ENCODE results near the gene GEMIN5. TPM values are rescaled to one million over a fixed set of nuclear protein-coding genes. Genes with fewer than 3 reads are reported as not detected.

The GEMIN5 gene
- total and polyA plus RNA-seq, 2 of the 13 experiments (the other 11 are each of a cell fraction or from before 2014, with no cell fraction given), result 6.6 to 28.6 TPM

- TF ChIP-seq KLF11 (CRISPR knock-in tag; IDR thresholded peaks at IDR 0.05) (no peak), NKX3-1 (CRISPR knock-in tag; IDR thresholded peaks at IDR 0.05) (no peak; the same call in 1 of the 2 replicates), ZBTB26 (CRISPR knock-in tag; IDR thresholded peaks at IDR 0.05; ENCODE audit: borderline replicate concordance) (0 out of 2 replicates have a peak, but pooled peaks have one; percentile 61), AGO1 (IDR thresholded peaks at IDR 0.05; ENCODE audit: low read depth, low read length, poor library complexity, severe bottlenecking) (no peak), ZNF564 (CRISPR knock-in tag; IDR thresholded peaks at IDR 0.05) (0 out of 2 replicates have a peak, but pooled peaks have one; percentile 60), MYNN (CRISPR knock-in tag; IDR thresholded peaks at IDR 0.05; ENCODE audit: low read depth) (0 out of 2 replicates have a peak, but pooled peaks have one; percentile 40), ZNF766 (CRISPR knock-in tag; IDR thresholded peaks at IDR 0.05; ENCODE audit: borderline replicate concordance) (no peak), SOX13 (IDR thresholded peaks at IDR 0.05) (no peak), SOX13 (CRISPR knock-in tag; conservative IDR thresholded peaks at IDR 0.05 in 1 of 2, IDR thresholded peaks at IDR 0.05 in 1 of 2) (peak in 1 of 2 experiments; percentile 2; a peak in 1 of 4 replicates), GPBP1L1 (CRISPR knock-in tag; IDR thresholded peaks at IDR 0.05) (no peak), BORCS8-MEF2B (CRISPR knock-in tag; IDR thresholded peaks at IDR 0.05) (peak; percentile 65), KAT7 (CRISPR knock-in tag; IDR thresholded peaks at IDR 0.05; ENCODE audit: borderline replicate concordance) (peak; percentile 84; the same call in 1 of the 2 replicates), IRF9 (CRISPR knock-in tag; IDR thresholded peaks at IDR 0.05; ENCODE audit: borderline replicate concordance) (no peak), TEAD3 (CRISPR knock-in tag; optimal IDR thresholded peaks at IDR 0.05; ENCODE audit: borderline replicate concordance) (peak; percentile 19), POLR2A (IDR thresholded peaks at IDR 0.05; ENCODE audit: insufficient read depth in 1 of 2, low read depth in 2 of 2, low read length in 2 of 2) (peak; percentile 83 to 84), ZSCAN5A (CRISPR knock-in tag; IDR thresholded peaks at IDR 0.05; ENCODE audit: borderline replicate concordance) (peak; percentile 66; the same call in 1 of the 2 replicates), SP4 (CRISPR knock-in tag; IDR thresholded peaks at IDR 0.05) (no peak), RBM22 (optimal IDR thresholded peaks at IDR 0.05; ENCODE audit: low read length) (no peak)
- TF ChIP-seq, protein P1, sequence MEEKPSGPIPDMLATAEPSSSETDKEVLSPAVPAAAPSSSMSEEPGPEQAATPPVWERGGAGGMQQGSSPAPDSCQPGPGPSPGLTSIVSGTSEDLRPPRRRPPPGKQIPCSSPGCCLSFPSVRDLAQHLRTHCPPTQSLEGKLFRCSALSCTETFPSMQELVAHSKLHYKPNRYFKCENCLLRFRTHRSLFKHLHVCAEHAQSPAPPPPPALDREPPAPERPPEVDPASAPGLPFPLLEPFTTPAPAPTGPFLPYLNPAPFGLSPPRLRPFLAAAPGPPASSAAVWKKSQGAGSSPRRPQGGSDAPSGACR (CRISPR knock-in tag; IDR thresholded peaks at IDR 0.05), result no peak
- TF ChIP-seq, protein P2, sequence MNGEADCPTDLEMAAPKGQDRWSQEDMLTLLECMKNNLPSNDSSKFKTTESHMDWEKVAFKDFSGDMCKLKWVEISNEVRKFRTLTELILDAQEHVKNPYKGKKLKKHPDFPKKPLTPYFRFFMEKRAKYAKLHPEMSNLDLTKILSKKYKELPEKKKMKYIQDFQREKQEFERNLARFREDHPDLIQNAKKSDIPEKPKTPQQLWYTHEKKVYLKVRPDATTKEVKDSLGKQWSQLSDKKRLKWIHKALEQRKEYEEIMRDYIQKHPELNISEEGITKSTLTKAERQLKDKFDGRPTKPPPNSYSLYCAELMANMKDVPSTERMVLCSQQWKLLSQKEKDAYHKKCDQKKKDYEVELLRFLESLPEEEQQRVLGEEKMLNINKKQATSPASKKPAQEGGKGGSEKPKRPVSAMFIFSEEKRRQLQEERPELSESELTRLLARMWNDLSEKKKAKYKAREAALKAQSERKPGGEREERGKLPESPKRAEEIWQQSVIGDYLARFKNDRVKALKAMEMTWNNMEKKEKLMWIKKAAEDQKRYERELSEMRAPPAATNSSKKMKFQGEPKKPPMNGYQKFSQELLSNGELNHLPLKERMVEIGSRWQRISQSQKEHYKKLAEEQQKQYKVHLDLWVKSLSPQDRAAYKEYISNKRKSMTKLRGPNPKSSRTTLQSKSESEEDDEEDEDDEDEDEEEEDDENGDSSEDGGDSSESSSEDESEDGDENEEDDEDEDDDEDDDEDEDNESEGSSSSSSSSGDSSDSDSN (CRISPR knock-in tag; IDR thresholded peaks at IDR 0.05), result no peak; the same call in 1 of the 2 replicates
These were observed 3.0 kb upstream of the GEMIN5 start, which contains the start of gene MRPL22 (continued) for GRCh38 chr5:154940772-154941620.

All from HepG2 (cell line).